T-helper 9 cell (primary cell): Measurements from ENCODE around the gene ULK4.

Experiments used
- DNase-seq: peaks from one replicate; pipeline ENCODE4 v3.0.0-alpha.2; 2020

Gene ULK4

GRCh38 chr3:41339758-41340157 is 622.1 kb downstream of the ULK4 start:
- no peak for DNase-seq

- no peak for DNase-seq
Measured at GRCh38 chr3:41338276-41338675, 623.6 kb downstream of the ULK4 start.

- no peak for DNase-seq
Measured at GRCh38 chr3:41334426-41334825, 627.5 kb downstream of the ULK4 start.

- no peak for DNase-seq
Measured at GRCh38 chr3:41331041-41331440, 630.9 kb downstream of the ULK4 start.

GRCh38 chr3:41330465-41330864 is 631.4 kb downstream of the ULK4 start:
- no peak for DNase-seq

GRCh38 chr3:41329881-41330280 is 632.0 kb downstream of the ULK4 start:
- DNase-seq = no peak

- DNase-seq = no peak
Measured at GRCh38 chr3:41328926-41329325, 633.0 kb downstream of the ULK4 start.

GRCh38 chr3:41327718-41328117 is 634.2 kb downstream of the ULK4 start:
- no peak for DNase-seq

- DNase-seq = no peak
Measured at GRCh38 chr3:41324156-41324475, 637.8 kb downstream of the ULK4 start.

- no peak for DNase-seq
Measured at GRCh38 chr3:41323467-41324155, 638.3 kb downstream of the ULK4 start.

GRCh38 chr3:41321642-41321980 is 640.3 kb downstream of the ULK4 start:
- DNase-seq = no peak

GRCh38 chr3:41320953-41321641 is 640.8 kb downstream of the ULK4 start:
- DNase-seq = no peak

GRCh38 chr3:41318520-41318919 is 643.4 kb downstream of the ULK4 start:
- no peak for DNase-seq

- no peak for DNase-seq
Measured at GRCh38 chr3:41317718-41318117, 644.2 kb downstream of the ULK4 start.

GRCh38 chr3:41317298-41317697 is 644.6 kb downstream of the ULK4 start:
- no peak for DNase-seq

- DNase-seq = no peak
Measured at GRCh38 chr3:41315126-41315525, 646.8 kb downstream of the ULK4 start.

GRCh38 chr3:41308119-41308518 is 653.8 kb downstream of the ULK4 start:
- DNase-seq = no peak

- DNase-seq = no peak
Measured at GRCh38 chr3:41307065-41307464, 654.8 kb downstream of the ULK4 start.

GRCh38 chr3:41304593-41304992 is 657.3 kb downstream of the ULK4 start:
- DNase-seq = no peak

- no peak for DNase-seq
Measured at GRCh38 chr3:41302295-41302694, 659.6 kb downstream of the ULK4 start.

GRCh38 chr3:41301548-41301947 is 660.4 kb downstream of the ULK4 start:
- no peak for DNase-seq

GRCh38 chr3:41299036-41299435 is 662.9 kb downstream of the ULK4 start:
- no peak for DNase-seq

- DNase-seq = no peak
Measured at GRCh38 chr3:41297750-41298149, 664.2 kb downstream of the ULK4 start.

- no peak for DNase-seq
Measured at GRCh38 chr3:41296556-41296955, 665.3 kb downstream of the ULK4 start.

- DNase-seq = no peak
Measured at GRCh38 chr3:41295740-41296139, 666.2 kb downstream of the ULK4 start.
